SK-N-SH (cell line): Measurements from ENCODE around the gene S100A9. TPM values are rescaled to one million over a fixed set of nuclear protein-coding genes. Genes with fewer than 3 reads are reported as not detected.

Source experiments
- CTCF ChIA-PET: fragments of 300-600, 350-600 bp; formaldehyde crosslinking; extraction: SDS; loops from one replicate; lab custom pipeline; 2021; lab: Yijun Ruan, JAX
- POLR2A ChIA-PET: fragments of 350-600 bp; sonication (Branson Sonifier 250); formaldehyde crosslinking; extraction: SDS; loops from one replicate; lab custom pipeline; 2020; ENCODE audit warnings: antibody characterized with exemption, inconsistent platforms; lab: Yijun Ruan, JAX
- DNase-seq: peaks from one replicate; pipeline ENCODE4 v3.0.0; 2012
- H2AFZ ChIP-seq: fragments of 200-600 bp; sonication (generic); 2 replicates; pipeline ENCODE4 v1.8.1; 2016; ENCODE audit warnings: antibody characterized with exemption, mild to moderate bottlenecking, low read depth
- H3F3A ChIP-seq: fragments of 200-600 bp; sonication (generic); replicated peaks from 2 replicates; pipeline ENCODE3; 2016; ENCODE audit warnings: antibody characterized with exemption, mild to moderate bottlenecking; ENCODE audit not compliant: insufficient read depth
- H3K27ac ChIP-seq, 2 experiments: fragments of 200-500 bp in 1 of 2; fragments of 200-600 bp in 1 of 2; sonication (Bioruptor generic) in 1 of 2; sonication (generic), shearing (Covaris generic) in 1 of 2; 2 replicates each; pipeline versions ENCODE4 v1.5.1 to v1.6.1; 2014 to 2016; ENCODE audit warnings: low read depth in 2 of 2, inconsistent platforms in 1 of 2, low read length in 1 of 2, mild to moderate bottlenecking in 1 of 2, mixed read lengths in 1 of 2
- H3K27me3 ChIP-seq: fragments of 200-600 bp; sonication (generic), shearing (Covaris generic); 2 replicates; pipeline ENCODE4 v1.6.1; 2016; ENCODE audit warnings: mixed run types; ENCODE audit not compliant: insufficient read depth
- H3K36me3 ChIP-seq, 2 experiments: fragments of 200-500 bp in 1 of 2; fragments of 200-600 bp in 1 of 2; sonication (Bioruptor generic) in 1 of 2; sonication (generic) in 1 of 2; replicated peaks in 1 of 2; 2 replicates each; pipeline versions ENCODE3 to v1.5.1; 2014 to 2016; ENCODE audit warnings: low read length in 1 of 2, mild to moderate bottlenecking in 1 of 2; ENCODE audit not compliant: insufficient read depth in 2 of 2, control insufficient read depth in 1 of 2
- H3K4me1 ChIP-seq, 2 experiments: fragments of 200-500 bp in 1 of 2; fragments of 200-600 bp in 1 of 2; sonication (Bioruptor generic) in 1 of 2; sonication (generic), shearing (Covaris generic) in 1 of 2; 2 replicates each; pipeline versions ENCODE4 v1.5.1 to v1.6.1; 2014 to 2016; ENCODE audit warnings: low read depth in 1 of 2, low read length in 1 of 2, mixed run types in 1 of 2; ENCODE audit not compliant: insufficient read depth in 2 of 2, control insufficient read depth in 1 of 2
- H3K4me2 ChIP-seq: fragments of 200-600 bp; sonication (generic), shearing (Covaris generic); 2 replicates; pipeline ENCODE4 v1.6.1; 2017; ENCODE audit warnings: mixed run types
- H3K4me3 ChIP-seq, 2 experiments: fragments of 200-500 bp in 1 of 2; fragments of 200-600 bp in 1 of 2; sonication (Bioruptor generic) in 1 of 2; sonication (generic), shearing (Covaris generic) in 1 of 2; 2 replicates each; pipeline versions ENCODE4 v1.5.1 to v1.8.1; 2014 to 2016; ENCODE audit warnings: low read depth in 2 of 2, inconsistent platforms in 1 of 2, low read length in 1 of 2, mild to moderate bottlenecking in 1 of 2, mixed read lengths in 1 of 2, moderate library complexity in 1 of 2
- H3K79me2 ChIP-seq: fragments of 200-600 bp; sonication (generic); 2 replicates; pipeline ENCODE4 v1.8.1; 2017; ENCODE audit warnings: mild to moderate bottlenecking; ENCODE audit not compliant: insufficient read depth
- H3K9ac ChIP-seq: fragments of 200-600 bp; sonication (generic); 2 replicates; pipeline ENCODE4 v1.6.1; 2017; ENCODE audit warnings: mixed run types
- H3K9me2 ChIP-seq: fragments of 200-600 bp; sonication (generic); 2 replicates; pipeline ENCODE4 v1.6.1; 2017; ENCODE audit warnings: mixed run types
- H3K9me3 ChIP-seq: fragments of 200-600 bp; sonication (generic); 2 replicates; pipeline ENCODE4 v1.6.1; 2017; ENCODE audit warnings: mixed run types, mild to moderate bottlenecking, moderate library complexity
- H4K20me1 ChIP-seq: fragments of 200-600 bp; sonication (generic); 2 replicates; pipeline ENCODE4 v1.6.1; 2017; ENCODE audit warnings: mild to moderate bottlenecking, mixed run types; ENCODE audit not compliant: insufficient read depth
- CHD2 ChIP-seq: fragments of 150-350 bp; IDR thresholded peaks from 2 replicates; pipeline ENCODE4 v1.6.1; 2018; ENCODE audit warnings: low read length; ENCODE audit not compliant: partially characterized antibody
- ELF1 ChIP-seq: IDR thresholded peaks from 2 replicates; pipeline ENCODE4 v1.4.0; 2012
- EZH2phosphoT487 ChIP-seq: fragments of 200-600 bp; sonication (generic); IDR thresholded peaks from 2 replicates; pipeline ENCODE4 v1.6.1; 2017; ENCODE audit warnings: low read depth, mixed run types, mild to moderate bottlenecking, antibody characterized with exemption, moderate library complexity, borderline replicate concordance
- GABPA ChIP-seq: IDR thresholded peaks from 2 replicates; pipeline ENCODE4 v1.4.0; 2012; ENCODE audit warnings: low read depth, mild to moderate bottlenecking
- MAX ChIP-seq: IDR thresholded peaks from 2 replicates; pipeline ENCODE4 v1.4.0; 2012; ENCODE audit warnings: low read depth
- MEF2A ChIP-seq: IDR thresholded peaks from 2 replicates; pipeline ENCODE4 v1.4.0; 2012; ENCODE audit warnings: low read depth, borderline replicate concordance
- NFIC ChIP-seq: IDR thresholded peaks from 2 replicates; pipeline ENCODE4 v1.4.0; 2012; ENCODE audit warnings: borderline replicate concordance
- NRF1 ChIP-seq: IDR thresholded peaks from 2 replicates; pipeline ENCODE4 v1.6.1; 2012; ENCODE audit warnings: low read depth, mild to moderate bottlenecking, low read length
- PBX3 ChIP-seq: IDR thresholded peaks from 2 replicates; pipeline ENCODE4; 2012
- POLR2AphosphoS5 ChIP-seq: IDR thresholded peaks from 2 replicates; pipeline ENCODE4 v1.6.1; 2012; ENCODE audit warnings: low read depth, low read length
- RAD21 ChIP-seq: IDR thresholded peaks from 2 replicates; pipeline ENCODE4 v1.6.1; 2012; ENCODE audit warnings: mild to moderate bottlenecking, low read length
- REST ChIP-seq: IDR thresholded peaks from 2 replicates; pipeline ENCODE4 v1.6.1; 2012; ENCODE audit warnings: mild to moderate bottlenecking, low read depth, low read length, moderate library complexity
- SIN3A ChIP-seq: IDR thresholded peaks from 2 replicates; pipeline ENCODE4 v1.6.1; 2012; ENCODE audit warnings: low read depth, mild to moderate bottlenecking, low read length, moderate library complexity, borderline replicate concordance
- TCF12 ChIP-seq: IDR thresholded peaks from 2 replicates; pipeline ENCODE4 v1.4.0; 2012
- TEAD4 ChIP-seq: IDR thresholded peaks from 2 replicates; pipeline ENCODE4 v1.4.0; 2012; ENCODE audit warnings: mild to moderate bottlenecking, borderline replicate concordance; ENCODE audit not compliant: insufficient read depth
- ZBTB33 ChIP-seq: IDR thresholded peaks from 2 replicates; pipeline ENCODE4 v1.4.0; 2012; ENCODE audit warnings: low read depth, borderline replicate concordance
- WGBS: methylation state at CpG from one replicate; pipeline ENCODE4 v1.1.6; 2017; ENCODE audit warnings: low lambda C conversion rate; 5-methylcytosine and 5-hydroxymethylcytosine counted together
- polyA plus RNA-seq, 3 experiments: library from polyadenylated mRNA; depleted of rRNA; stranded (reverse); fragments of >200 nt; gene quantifications; 2 replicates each; pipeline ENCODE4 v1.2.3, GENCODE V29; 2012

The S100A9 gene
- polyA plus RNA-seq, 1 of the 3 experiments (the other 2 are of a cell fraction) = not detected

- Histone ChIP-seq H3K9me2 (no peaks in the 10 kb centered on the region), H3K27me3 (peaks cover 36% of the 10 kb centered on the region; the same call in 1 of the 2 replicates), H3K9ac (no peak overlapping the region), H3K4me2 (no peak overlapping the region), H3K27ac (no peak overlapping the region), H3F3A (no peaks in the 10 kb centered on the region), H2AFZ (no peak overlapping the region), H3K79me2 (no peaks in the 10 kb centered on the region), H3K4me3 (no peak overlapping the region), H4K20me1 (no peaks in the 10 kb centered on the region), H3K4me1 (no peaks in the 10 kb centered on the region), H3K36me3 (no peaks in the 10 kb centered on the region), H3K9me3 (no peaks in the 10 kb centered on the region)
- 21% methylated on average over 9 of the region's 9 CpGs for WGBS
- ChIA-PET POLR2A (no interaction called here), CTCF (interaction anchor here (1.1 kb wide), 1 partner anchor 91 kb away, joined by 3 read pairs; no protein-coding TSS in a partner anchor)
- DNase-seq = no peak
- TF ChIP-seq EZH2phosphoT487 (no peak), REST (no peak), TEAD4 (no peak), NRF1 (no peak), SIN3A (no peak), CHD2 (no peak), TCF12 (no peak)
Measured at GRCh38 chr1:153401461-153401860, 43.8 kb downstream of the S100A9 start.

- no peak for DNase-seq
- Histone ChIP-seq H3K27me3 (peaks cover 29% of the 10 kb centered on the region; the same call in 1 of the 2 replicates), H3K27ac (no peak overlapping the region), H3K36me3 (no peaks in the 10 kb centered on the region), H3F3A (no peaks in the 10 kb centered on the region), H3K79me2 (no peaks in the 10 kb centered on the region), H3K9me2 (no peaks in the 10 kb centered on the region), H3K4me3 (no peak overlapping the region), H2AFZ (no peak overlapping the region), H3K9me3 (no peaks in the 10 kb centered on the region), H3K9ac (no peak overlapping the region), H3K4me1 (no peaks in the 10 kb centered on the region), H4K20me1 (no peaks in the 10 kb centered on the region), H3K4me2 (no peak overlapping the region)
- ChIA-PET CTCF (interaction anchor here (1.2 kb wide), 1 partner anchor 48 kb away, joined by 3 read pairs; no protein-coding TSS in a partner anchor), POLR2A (no interaction called here)
- WGBS = 0% methylated on average over 2 of the region's 2 CpGs
- no peak for TF ChIP-seq CHD2
- no peak for TF ChIP-seq PBX3
- no peak for TF ChIP-seq NFIC
- TF ChIP-seq GABPA = no peak
- TF ChIP-seq ELF1 = no peak
- no peak for TF ChIP-seq MEF2A
- TF ChIP-seq SIN3A = no peak
- no peak for TF ChIP-seq ZBTB33
- no peak for TF ChIP-seq POLR2AphosphoS5
- no peak for TF ChIP-seq MAX
- TF ChIP-seq RAD21 = no peak
Measured at GRCh38 chr1:153402226-153402625, 44.6 kb downstream of the S100A9 start.
